NB4 (cell line): ENCODE measurements around the gene SYNE3.

Experiments
- CTCF ChIP-seq: IDR thresholded peaks from one replicate; pipeline ENCODE4 v1.5.1; 2012; ENCODE audit warnings: low read depth, low read length
- MAX ChIP-seq: IDR thresholded peaks from 2 replicates; pipeline ENCODE4 v1.6.1; 2011; ENCODE audit warnings: low read depth, low read length
- POLR2A ChIP-seq: IDR thresholded peaks from 2 replicates; pipeline ENCODE4 v1.6.1; 2011; ENCODE audit warnings: mild to moderate bottlenecking; ENCODE audit not compliant: insufficient read length; ENCODE audit errors: extremely low read depth

GRCh38 chr14:95469134-95469481, 47.3 kb downstream of the SYNE3 start:
- TF ChIP-seq CTCF = no peak
- no peak for TF ChIP-seq POLR2A
- TF ChIP-seq MAX = no peak
